ENCODE results near the gene RASAL2. TPM values are rescaled to one million over a fixed set of nuclear protein-coding genes. Genes with fewer than 3 reads are reported as not detected.

RASAL2 gene
- total RNA-seq, 1 donor from 2014 or later = 18.3 TPM

DNA sequence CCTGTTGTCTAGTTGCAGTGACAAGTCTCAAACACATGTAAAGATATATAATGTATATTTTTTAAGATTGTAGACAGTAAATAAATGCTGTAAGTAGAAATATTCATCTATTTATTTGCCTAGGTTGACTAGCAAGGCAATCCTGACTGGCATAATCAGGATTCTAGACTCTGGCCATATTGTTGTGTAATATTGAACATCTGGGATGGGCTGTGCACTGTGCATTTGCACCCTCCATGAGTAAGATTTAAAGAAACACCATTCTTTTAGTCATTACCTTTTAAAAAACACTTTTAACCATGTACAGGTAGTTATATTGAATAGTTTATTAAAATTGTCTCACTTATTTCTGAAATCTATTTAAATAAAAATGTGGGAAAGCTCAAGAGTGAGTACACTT is 32.4 kb downstream of the RASAL2 start:
- peaks cover 6% of the 10 kb centered on the region for H4K20me1 ChIP-seq (ENCODE audit: low read depth)
- no peak for DNase-seq (ENCODE audit: low spot score)
- H3K4me1 Mint-ChIP-seq = peaks cover 11% of the 10 kb centered on the region
- no peaks in the 10 kb centered on the region for H3F3A ChIP-seq (ENCODE audit: low read depth)
- H3K4me1 ChIP-seq = peaks cover 11% of the 10 kb centered on the region
- H3K27me3 ChIP-seq = no peaks in the 10 kb centered on the region
- H3K27ac Mint-ChIP-seq = no peak overlapping the region
- no peak overlapping the region for H3K4me3 ChIP-seq
- TF ChIP-seq EZH2 (IDR thresholded peaks at IDR 0.05) (no peak), EZH2phosphoT487 (IDR thresholded peaks at IDR 0.05) (no peak)
- no peaks in the 10 kb centered on the region for H3K9me3 Mint-ChIP-seq
- no peak overlapping the region for H3K4me2 ChIP-seq
- H3K36me3 ChIP-seq = no peaks in the 10 kb centered on the region
- H3K27ac ChIP-seq = no peak overlapping the region
- H3K4me3 Mint-ChIP-seq = no peak overlapping the region
- no peaks in the 10 kb centered on the region for H3K9me3 ChIP-seq (ENCODE audit: low read depth)
- H3K9ac ChIP-seq = no peak overlapping the region
- peaks cover 44% of the 10 kb centered on the region for H3K79me2 ChIP-seq (ENCODE audit: low read depth)
- peaks cover 3% of the 10 kb centered on the region for H3K36me3 Mint-ChIP-seq
- H3K27me3 Mint-ChIP-seq (ENCODE audit: insufficient read depth, low read depth) = no peaks in the 10 kb centered on the region
- no peak overlapping the region for H2AFZ ChIP-seq (replicated peaks)

DNA sequence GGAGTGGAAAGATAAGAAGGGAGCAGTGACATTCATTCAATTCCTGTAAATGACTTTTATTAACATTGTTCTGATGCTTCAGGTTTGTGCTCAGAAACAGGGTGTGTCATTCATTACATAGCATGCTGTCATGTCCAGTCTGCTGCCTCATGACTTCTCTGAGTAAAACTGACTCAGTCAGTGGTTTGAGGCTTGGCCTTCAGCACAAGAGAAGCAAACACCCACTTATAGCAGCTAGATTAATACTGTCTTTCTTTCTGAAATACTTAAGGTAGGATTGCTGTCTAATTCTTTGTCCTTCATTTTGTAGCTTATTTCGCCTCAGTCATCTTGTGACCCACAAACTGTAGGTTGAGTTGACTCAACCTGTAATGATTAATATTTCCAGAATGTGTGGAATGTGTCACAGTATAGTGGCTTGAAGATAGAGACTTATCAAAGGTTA is 32.9 kb downstream of the RASAL2 start:
- Mint-ChIP-seq H3K4me1 (peaks cover 7% of the 10 kb centered on the region), H3K9me3 (no peaks in the 10 kb centered on the region), H3K27me3 (ENCODE audit: insufficient read depth, low read depth) (no peaks in the 10 kb centered on the region), H3K4me3 (no peak overlapping the region), H3K27ac (no peak overlapping the region), H3K36me3 (peaks cover under 1% of the 10 kb centered on the region)
- peaks cover 41% of the 10 kb centered on the region for H3K79me2 ChIP-seq (ENCODE audit: low read depth)
- no peak overlapping the region for H3K27ac ChIP-seq
- no peak overlapping the region for H3K4me2 ChIP-seq
- no peak for DNase-seq (ENCODE audit: low spot score)
- no peak overlapping the region for H3K4me3 ChIP-seq
- H3K36me3 ChIP-seq = no peaks in the 10 kb centered on the region
- no peaks in the 10 kb centered on the region for H3F3A ChIP-seq (ENCODE audit: low read depth)
- peaks cover 6% of the 10 kb centered on the region for H4K20me1 ChIP-seq (ENCODE audit: low read depth)
- H3K9ac ChIP-seq = no peak overlapping the region
- no peaks in the 10 kb centered on the region for H3K27me3 ChIP-seq
- peaks cover 7% of the 10 kb centered on the region for H3K4me1 ChIP-seq
- TF ChIP-seq EZH2 (IDR thresholded peaks at IDR 0.05) (no peak), EZH2phosphoT487 (IDR thresholded peaks at IDR 0.05) (no peak)
- TF ChIP-seq, protein P1, sequence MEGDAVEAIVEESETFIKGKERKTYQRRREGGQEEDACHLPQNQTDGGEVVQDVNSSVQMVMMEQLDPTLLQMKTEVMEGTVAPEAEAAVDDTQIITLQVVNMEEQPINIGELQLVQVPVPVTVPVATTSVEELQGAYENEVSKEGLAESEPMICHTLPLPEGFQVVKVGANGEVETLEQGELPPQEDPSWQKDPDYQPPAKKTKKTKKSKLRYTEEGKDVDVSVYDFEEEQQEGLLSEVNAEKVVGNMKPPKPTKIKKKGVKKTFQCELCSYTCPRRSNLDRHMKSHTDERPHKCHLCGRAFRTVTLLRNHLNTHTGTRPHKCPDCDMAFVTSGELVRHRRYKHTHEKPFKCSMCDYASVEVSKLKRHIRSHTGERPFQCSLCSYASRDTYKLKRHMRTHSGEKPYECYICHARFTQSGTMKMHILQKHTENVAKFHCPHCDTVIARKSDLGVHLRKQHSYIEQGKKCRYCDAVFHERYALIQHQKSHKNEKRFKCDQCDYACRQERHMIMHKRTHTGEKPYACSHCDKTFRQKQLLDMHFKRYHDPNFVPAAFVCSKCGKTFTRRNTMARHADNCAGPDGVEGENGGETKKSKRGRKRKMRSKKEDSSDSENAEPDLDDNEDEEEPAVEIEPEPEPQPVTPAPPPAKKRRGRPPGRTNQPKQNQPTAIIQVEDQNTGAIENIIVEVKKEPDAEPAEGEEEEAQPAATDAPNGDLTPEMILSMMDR (IDR thresholded peaks at IDR 0.05) = no peak
- H3K9me3 ChIP-seq (ENCODE audit: low read depth) = no peaks in the 10 kb centered on the region
- no peak overlapping the region for H2AFZ ChIP-seq (replicated peaks)

DNA sequence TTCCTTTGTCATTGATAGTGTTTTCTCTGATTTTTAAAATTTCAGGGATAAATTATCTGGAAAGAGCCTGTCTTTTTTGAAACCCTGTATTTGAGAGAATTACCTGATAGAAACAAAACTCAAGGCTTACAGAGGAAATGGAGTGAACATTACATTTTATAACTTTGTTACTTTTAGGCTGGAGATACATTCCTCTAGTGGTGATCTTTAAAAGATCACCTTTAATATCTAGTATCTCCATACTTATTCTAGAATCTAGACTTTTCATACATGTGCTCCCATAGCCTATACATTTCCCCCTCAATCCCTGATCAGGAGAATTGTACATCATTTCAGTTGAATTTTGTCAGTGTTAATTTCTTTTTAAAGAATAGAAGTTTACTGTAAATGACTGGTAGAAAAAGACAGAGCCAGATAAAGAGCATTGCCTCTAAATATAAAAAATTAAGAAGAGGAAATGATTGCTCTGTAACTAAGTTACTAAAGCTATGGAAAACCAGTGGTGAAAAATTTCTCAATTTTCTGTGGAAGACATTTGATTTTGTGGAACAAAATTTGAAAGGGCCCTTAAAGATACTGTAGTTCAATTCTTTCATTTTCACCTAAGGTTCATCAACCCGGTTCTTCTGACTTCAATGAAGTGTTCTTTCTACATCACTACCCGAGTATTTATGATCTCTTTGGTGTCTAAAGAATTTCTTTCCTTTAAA is 33.7 kb downstream of the RASAL2 start:
- no peaks in the 10 kb centered on the region for H3K36me3 Mint-ChIP-seq
- no peak overlapping the region for H3K27ac Mint-ChIP-seq
- no peak overlapping the region for H3K4me3 Mint-ChIP-seq
- no peak overlapping the region for H3K4me3 ChIP-seq
- H3K79me2 ChIP-seq (ENCODE audit: low read depth) = peaks cover 32% of the 10 kb centered on the region
- no peak for DNase-seq (ENCODE audit: low spot score)
- no peaks in the 10 kb centered on the region for H3K9me3 Mint-ChIP-seq
- H3K27ac ChIP-seq = no peak overlapping the region
- H3K9ac ChIP-seq = no peak overlapping the region
- TF ChIP-seq EZH2 (IDR thresholded peaks at IDR 0.05) = no peak
- no peak for TF ChIP-seq EZH2phosphoT487 (IDR thresholded peaks at IDR 0.05)
- TF ChIP-seq, protein P1 (IDR thresholded peaks at IDR 0.05) = no peak
- H3F3A ChIP-seq (ENCODE audit: low read depth) = no peaks in the 10 kb centered on the region
- no peak overlapping the region for H2AFZ ChIP-seq (replicated peaks)
- no peak overlapping the region for H3K4me2 ChIP-seq
- H3K27me3 Mint-ChIP-seq (ENCODE audit: insufficient read depth, low read depth) = no peaks in the 10 kb centered on the region
- H4K20me1 ChIP-seq (ENCODE audit: low read depth) = peaks cover 6% of the 10 kb centered on the region
- no peaks in the 10 kb centered on the region for H3K36me3 ChIP-seq
- no peaks in the 10 kb centered on the region for H3K4me1 ChIP-seq
- H3K9me3 ChIP-seq (ENCODE audit: low read depth) = no peaks in the 10 kb centered on the region
- no peaks in the 10 kb centered on the region for H3K4me1 Mint-ChIP-seq
- no peaks in the 10 kb centered on the region for H3K27me3 ChIP-seq

Measured in neural progenitor cell (in vitro differentiated cells).